Measurements from ENCODE around the gene CRTC1. TPM values are rescaled to one million over a fixed set of nuclear protein-coding genes. Genes with fewer than 3 reads are reported as not detected.

The CRTC1 gene
- total RNA-seq, 1 experiment from 2014 or later, result 12.3 TPM

GRCh38 chr19:18669524-18669817 lies 14.0 kb upstream of the CRTC1 start (continued):
- TF ChIP-seq, protein P1, sequence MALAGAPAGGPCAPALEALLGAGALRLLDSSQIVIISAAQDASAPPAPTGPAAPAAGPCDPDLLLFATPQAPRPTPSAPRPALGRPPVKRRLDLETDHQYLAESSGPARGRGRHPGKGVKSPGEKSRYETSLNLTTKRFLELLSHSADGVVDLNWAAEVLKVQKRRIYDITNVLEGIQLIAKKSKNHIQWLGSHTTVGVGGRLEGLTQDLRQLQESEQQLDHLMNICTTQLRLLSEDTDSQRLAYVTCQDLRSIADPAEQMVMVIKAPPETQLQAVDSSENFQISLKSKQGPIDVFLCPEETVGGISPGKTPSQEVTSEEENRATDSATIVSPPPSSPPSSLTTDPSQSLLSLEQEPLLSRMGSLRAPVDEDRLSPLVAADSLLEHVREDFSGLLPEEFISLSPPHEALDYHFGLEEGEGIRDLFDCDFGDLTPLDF (CRISPR knock-in tag; IDR thresholded peaks at IDR 0.05), result no peak
- no peak for TF ChIP-seq ZBTB21 (CRISPR knock-in tag; IDR thresholded peaks at IDR 0.05; ENCODE audit: borderline replicate concordance)

DNA sequence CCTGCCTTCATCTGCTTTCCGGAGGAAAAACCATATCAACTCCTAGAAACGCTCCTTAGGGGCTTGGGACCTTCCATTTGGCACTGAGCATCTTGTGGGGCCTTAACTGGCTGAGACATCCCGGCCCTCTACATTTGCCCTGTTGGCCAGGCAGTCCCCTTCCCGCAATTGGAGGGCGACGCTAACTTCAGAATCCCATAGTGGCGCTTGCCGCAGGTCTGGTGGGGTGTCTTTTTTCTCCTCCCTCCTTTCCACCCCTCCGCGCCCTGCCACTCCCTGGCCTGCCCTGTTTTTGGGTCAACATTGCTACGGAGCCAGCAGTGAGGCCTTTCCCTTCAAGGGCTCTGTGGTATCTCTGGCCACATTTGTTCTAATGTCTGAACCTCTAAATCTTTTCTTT lies 13.6 kb upstream of the CRTC1 start:
- TF ChIP-seq ATF1 (CRISPR knock-in tag; IDR thresholded peaks at IDR 0.05) (no peak), CREB1 (CRISPR knock-in tag; IDR thresholded peaks at IDR 0.05) (no peak), NFYB (CRISPR knock-in tag; conservative IDR thresholded peaks at IDR 0.05; ENCODE audit: low read depth) (no peak), EMX1 (CRISPR knock-in tag; IDR thresholded peaks at IDR 0.05) (no peak), SP1 (CRISPR knock-in tag; conservative IDR thresholded peaks at IDR 0.05) (no peak), NR1H2 (CRISPR knock-in tag; IDR thresholded peaks at IDR 0.05) (no peak), ZNF671 (CRISPR knock-in tag; IDR thresholded peaks at IDR 0.05) (no peak), OVOL2 (CRISPR knock-in tag; IDR thresholded peaks at IDR 0.05; ENCODE audit: borderline replicate concordance) (no peak), ZNF416 (CRISPR knock-in tag; IDR thresholded peaks at IDR 0.05) (no peak), KAT7 (CRISPR knock-in tag; IDR thresholded peaks at IDR 0.05; ENCODE audit: borderline replicate concordance) (no peak), IRF1 (CRISPR knock-in tag; IDR thresholded peaks at IDR 0.05) (no peak), ELF4 (CRISPR knock-in tag; IDR thresholded peaks at IDR 0.05; ENCODE audit: low read depth) (no peak), MXD4 (CRISPR knock-in tag; IDR thresholded peaks at IDR 0.05; ENCODE audit: borderline replicate concordance) (no peak), MYBL2 (CRISPR knock-in tag; IDR thresholded peaks at IDR 0.05) (no peak)
- TF ChIP-seq, protein P2, sequence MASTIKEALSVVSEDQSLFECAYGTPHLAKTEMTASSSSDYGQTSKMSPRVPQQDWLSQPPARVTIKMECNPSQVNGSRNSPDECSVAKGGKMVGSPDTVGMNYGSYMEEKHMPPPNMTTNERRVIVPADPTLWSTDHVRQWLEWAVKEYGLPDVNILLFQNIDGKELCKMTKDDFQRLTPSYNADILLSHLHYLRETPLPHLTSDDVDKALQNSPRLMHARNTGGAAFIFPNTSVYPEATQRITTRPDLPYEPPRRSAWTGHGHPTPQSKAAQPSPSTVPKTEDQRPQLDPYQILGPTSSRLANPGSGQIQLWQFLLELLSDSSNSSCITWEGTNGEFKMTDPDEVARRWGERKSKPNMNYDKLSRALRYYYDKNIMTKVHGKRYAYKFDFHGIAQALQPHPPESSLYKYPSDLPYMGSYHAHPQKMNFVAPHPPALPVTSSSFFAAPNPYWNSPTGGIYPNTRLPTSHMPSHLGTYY (CRISPR knock-in tag; IDR thresholded peaks at IDR 0.05), result no peak
- TF ChIP-seq, protein P3, sequence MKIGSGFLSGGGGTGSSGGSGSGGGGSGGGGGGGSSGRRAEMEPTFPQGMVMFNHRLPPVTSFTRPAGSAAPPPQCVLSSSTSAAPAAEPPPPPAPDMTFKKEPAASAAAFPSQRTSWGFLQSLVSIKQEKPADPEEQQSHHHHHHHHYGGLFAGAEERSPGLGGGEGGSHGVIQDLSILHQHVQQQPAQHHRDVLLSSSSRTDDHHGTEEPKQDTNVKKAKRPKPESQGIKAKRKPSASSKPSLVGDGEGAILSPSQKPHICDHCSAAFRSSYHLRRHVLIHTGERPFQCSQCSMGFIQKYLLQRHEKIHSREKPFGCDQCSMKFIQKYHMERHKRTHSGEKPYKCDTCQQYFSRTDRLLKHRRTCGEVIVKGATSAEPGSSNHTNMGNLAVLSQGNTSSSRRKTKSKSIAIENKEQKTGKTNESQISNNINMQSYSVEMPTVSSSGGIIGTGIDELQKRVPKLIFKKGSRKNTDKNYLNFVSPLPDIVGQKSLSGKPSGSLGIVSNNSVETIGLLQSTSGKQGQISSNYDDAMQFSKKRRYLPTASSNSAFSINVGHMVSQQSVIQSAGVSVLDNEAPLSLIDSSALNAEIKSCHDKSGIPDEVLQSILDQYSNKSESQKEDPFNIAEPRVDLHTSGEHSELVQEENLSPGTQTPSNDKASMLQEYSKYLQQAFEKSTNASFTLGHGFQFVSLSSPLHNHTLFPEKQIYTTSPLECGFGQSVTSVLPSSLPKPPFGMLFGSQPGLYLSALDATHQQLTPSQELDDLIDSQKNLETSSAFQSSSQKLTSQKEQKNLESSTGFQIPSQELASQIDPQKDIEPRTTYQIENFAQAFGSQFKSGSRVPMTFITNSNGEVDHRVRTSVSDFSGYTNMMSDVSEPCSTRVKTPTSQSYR (CRISPR knock-in tag; IDR thresholded peaks at IDR 0.05), result no peak
- TF ChIP-seq, protein P4, sequence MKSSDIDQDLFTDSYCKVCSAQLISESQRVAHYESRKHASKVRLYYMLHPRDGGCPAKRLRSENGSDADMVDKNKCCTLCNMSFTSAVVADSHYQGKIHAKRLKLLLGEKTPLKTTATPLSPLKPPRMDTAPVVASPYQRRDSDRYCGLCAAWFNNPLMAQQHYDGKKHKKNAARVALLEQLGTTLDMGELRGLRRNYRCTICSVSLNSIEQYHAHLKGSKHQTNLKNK (CRISPR knock-in tag; IDR thresholded peaks at IDR 0.05), result no peak
- TF ChIP-seq, protein P5, sequence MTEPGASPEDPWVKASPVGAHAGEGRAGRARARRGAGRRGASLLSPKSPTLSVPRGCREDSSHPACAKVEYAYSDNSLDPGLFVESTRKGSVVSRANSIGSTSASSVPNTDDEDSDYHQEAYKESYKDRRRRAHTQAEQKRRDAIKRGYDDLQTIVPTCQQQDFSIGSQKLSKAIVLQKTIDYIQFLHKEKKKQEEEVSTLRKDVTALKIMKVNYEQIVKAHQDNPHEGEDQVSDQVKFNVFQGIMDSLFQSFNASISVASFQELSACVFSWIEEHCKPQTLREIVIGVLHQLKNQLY (CRISPR knock-in tag; IDR thresholded peaks at IDR 0.05), result no peak
- no peak for DNase-seq (ENCODE audit: low spot score)
- POLR2A ChIA-PET, result no interaction called here
- ATAC-seq, result no peak
- CTCF ChIA-PET, result interaction anchor here (1.0 kb wide), 1 partner anchor 70 kb away, joined by 3 read pairs; no protein-coding TSS in a partner anchor
- Mint-ChIP-seq H3K9me3 (no peaks in the 10 kb centered on the region), H3K4me1 (peaks cover 3% of the 10 kb centered on the region; the same call in 1 of the 2 replicates), H3K4me3 (no peak overlapping the region), H3K27me3 (ENCODE audit: low read depth) (no peaks in the 10 kb centered on the region), H3K27ac (peak overlapping the region; percentile 84), H3K36me3 (peaks cover 8% of the 10 kb centered on the region; the same call in 1 of the 2 replicates)
